HG02870 (cell line): Measurements from ENCODE around the gene CACNA1C.

ENCODE experiments used
- ATAC-seq: cut with Tn5 transposase; IDR thresholded peaks from one replicate; pipeline ENCODE4 v1.9.1; 2021; ENCODE audit warnings: mild to moderate bottlenecking, moderate library complexity; ENCODE audit not compliant: unreplicated experiment

The CACNA1C gene

DNA sequence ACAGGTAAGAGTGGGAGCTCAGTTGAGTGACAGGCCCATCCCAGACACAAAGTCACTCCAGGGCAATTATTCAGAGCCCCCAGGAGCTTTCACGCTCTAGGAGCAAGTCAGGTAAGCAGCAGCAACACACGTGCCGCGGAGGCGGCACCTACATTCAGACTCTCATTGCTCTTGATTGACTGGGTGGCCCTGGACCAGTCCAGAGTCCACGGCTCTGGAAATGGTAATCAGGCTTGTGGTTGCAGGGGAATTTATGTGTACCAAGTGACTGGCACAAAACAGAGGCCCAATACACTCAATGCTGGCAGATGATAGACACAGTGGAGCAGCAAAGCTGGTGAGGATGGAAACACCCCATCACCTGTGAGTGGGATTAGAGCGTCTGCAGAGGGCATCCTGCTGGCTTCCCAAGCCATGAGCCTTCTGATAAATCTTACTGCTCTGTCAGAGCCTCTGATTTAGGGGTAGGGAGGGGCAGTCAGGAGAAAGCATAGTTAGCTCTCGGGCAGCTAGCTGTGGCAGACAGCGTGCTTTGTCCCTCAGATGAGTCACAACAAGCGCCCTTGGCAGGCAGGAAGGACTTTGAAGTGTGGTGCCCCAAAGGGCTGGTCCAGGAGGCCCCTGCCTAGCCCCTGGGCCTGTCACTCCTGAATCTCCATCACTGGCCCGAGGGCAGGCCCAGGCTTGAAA is 344.7 kb downstream of the CACNA1C start:
- ATAC-seq = no peak

DNA sequence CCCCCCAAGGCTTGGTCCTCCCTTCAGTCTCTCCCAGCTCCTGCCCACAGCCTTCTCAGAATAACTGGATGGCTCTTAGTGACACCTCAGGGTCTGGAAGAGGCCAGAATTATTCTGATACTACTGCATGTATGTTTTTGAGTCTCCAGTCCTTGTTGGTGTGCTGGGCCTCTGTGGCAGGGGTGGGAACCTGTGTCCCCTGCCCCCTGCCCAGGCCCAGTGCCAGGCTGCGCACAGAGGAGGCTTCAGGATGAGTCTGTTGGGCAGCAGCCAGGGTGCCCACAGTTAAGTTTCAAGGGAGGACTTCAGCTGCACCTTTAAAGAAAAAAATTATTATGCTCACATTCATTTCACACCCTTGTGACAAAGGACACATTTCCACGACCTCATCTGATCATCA is 348.3 kb downstream of the CACNA1C start:
- no peak for ATAC-seq

DNA sequence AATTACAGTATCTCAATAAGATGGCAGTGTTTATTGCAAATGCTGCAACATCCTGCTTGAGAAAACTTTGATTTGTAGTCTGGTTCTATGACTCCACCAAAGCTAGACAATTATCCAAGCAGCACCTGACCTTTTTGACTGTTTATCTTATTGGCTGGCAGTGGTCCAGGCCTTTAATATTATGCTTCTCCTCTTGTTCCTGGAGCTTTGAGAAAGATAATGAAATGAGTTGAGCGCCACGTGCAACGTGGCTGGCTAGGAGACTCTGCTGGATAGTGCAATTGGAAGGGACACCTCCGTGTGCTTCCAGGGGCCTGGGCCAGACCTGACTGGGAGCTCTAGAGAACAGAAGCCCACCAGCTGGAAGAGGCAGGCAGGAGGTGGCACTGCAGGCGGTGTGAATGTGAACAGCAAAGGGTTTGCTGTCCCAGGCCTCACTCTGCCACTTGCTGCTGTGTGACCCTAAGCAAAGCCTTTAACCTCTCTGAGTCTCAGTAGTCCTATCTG is 349.3 kb downstream of the CACNA1C start:
- no peak for ATAC-seq

DNA sequence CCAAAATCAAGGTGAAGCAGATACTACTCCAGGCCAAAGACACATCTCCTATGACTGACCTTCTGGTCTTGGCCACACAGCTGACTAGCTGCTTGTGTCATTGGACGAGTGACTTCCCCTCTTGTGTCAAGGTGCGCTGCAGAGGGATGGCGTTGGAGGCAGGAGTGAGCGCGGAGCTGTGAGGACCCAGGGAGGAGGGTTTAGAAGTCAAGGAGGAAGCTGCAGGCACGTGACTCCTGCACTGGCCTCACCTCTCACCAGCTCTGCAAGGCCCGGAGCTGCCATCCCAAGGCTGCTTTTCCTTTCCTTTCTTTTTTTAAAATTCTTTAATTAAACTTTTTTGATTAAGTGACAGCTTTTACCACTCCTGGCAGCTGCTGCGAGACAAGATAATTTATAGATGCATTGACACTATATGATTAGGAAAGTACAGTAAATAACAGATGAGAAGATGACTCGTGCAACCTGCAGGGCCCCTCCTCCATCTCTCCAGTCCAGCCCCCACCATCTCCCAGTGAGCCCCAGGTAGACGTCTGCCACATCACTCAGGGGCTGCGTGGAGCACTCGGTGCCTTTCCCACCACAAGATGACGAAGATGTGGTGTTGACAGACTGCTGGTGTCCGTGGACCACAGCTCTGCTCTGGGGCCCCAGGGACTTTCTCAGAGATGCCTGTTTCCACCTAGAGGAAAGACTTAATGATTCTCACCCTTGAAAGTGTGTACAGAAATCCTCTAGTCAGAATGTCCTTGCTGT is 350.6 kb downstream of the CACNA1C start:
- no peak for ATAC-seq

DNA sequence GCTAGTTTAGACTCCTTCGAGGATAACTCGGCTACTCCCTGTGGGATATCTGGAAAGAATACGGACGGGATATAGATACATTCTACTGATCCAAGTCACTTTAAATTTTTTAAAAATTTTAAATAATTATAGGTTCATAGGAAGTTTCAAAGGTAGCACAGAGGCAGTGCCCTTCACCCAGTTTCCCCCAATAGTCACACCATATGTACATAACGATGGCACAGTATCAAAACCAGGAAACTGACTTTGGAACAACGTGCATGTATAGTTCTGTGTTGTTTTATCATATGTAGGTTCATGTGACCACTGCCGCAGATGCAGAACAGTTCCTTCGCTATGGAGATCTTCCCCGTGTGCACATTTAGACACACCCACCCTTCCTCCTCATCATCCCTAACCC is 352.3 kb downstream of the CACNA1C start:
- ATAC-seq = no peak

DNA sequence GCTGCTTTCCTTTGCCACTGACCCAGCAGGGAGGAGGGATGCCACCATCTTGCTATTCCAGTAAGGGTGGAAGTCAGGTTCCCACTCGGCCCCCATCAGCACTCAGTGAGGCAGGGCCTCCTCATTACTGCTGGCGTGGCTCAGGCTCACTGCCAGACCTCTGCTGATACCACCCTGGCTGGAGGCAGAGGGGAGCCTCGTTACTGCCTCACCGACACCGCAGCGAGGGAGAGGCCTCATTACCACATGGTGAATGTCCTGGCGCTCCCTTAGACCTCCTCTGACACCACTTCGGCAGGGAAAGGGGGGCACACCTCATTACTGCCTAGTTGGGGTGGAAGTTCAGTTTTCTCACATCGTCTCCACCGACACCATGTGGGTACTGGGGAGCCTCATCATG is 354.1 kb downstream of the CACNA1C start:
- ATAC-seq = no peak

DNA sequence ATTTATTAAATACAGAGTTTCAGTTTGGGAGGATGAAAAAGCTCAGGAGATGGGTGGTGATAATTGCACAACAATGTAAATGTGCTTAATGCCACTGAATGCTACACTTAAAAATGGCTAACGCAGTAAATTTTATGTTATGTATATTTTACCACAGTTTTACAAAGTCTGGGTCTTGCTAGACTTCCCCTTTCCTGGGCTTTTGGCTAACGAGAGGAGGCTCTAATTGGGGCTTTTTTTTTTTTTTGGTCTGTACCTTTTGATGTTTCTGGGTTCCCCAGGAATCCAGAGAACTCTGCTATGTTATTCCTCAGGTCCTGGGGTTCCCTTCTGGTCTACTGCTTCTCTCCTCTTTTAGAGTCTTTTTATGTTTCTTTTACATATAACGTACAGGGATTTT is 355.5 kb downstream of the CACNA1C start:
- no peak for ATAC-seq

DNA sequence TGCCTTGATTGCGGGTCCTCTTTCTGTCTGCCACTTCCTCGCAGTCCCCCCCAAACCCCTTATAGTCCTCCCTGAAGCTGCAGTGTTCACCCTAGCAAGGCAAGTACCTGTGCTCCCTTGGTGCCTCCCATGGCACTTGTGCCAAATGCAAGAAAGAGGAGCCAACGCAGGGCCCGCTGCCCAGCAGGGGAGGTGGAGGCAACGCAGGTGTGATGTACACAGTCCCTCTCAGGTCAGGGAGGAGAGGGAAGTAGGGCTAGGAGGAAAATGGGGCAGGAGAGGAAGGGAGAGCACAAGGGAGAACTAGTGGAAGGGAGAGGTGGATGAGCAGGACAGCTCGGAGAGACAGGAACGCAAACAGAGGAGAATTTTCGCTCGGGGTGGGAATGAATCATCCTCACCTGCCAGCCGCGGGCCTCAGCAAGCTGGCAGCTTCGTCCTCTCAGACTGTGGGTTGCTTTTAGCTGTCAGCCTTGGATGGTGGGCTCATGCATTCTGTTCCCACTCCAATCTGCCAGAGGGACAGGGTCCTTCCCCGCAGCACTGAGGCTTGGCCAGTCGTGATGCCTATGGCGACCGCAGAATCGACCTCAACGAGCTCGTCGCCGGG is 357.0 kb downstream of the CACNA1C start:
- ATAC-seq = no peak

DNA sequence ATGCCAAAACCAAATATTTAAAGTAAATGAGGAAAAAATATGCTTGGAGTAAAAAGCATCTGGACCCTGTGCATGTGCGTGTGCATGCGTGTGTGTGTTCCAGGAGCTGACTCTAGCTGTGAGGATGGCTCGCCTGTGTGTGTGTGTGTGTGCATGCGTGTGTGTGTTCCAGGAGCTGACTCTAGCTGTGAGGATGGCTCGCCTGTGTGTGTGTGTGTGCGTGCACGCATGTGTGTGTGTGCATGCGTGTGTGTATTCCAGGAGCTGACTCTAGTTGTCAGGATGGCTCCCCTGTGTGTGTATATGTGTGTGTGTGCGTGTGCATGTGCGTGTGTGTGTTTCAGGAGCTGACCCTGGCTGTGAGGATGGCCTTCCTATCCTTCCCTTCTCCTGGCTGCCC is 357.7 kb downstream of the CACNA1C start:
- ATAC-seq = no peak

DNA sequence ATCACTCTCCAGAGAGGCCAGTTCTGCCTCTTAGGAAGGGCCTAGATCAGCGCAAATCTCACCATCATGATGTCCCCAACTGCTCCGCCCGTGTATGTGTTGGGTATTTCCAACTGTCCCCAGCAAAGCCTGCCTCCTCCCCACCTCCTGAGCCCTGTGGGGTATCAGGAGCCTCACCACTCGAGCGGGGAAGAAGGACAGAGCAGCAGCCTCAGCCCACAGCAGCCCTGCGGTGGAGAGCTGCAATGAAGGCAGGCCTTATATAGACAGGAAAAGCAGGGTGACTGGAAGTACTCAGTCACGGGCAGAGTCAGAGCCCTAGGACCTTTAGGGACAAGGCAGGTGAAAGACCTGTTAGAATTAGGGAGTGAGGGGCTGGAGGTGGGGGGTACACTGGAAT is 358.2 kb downstream of the CACNA1C start:
- ATAC-seq = no peak

DNA sequence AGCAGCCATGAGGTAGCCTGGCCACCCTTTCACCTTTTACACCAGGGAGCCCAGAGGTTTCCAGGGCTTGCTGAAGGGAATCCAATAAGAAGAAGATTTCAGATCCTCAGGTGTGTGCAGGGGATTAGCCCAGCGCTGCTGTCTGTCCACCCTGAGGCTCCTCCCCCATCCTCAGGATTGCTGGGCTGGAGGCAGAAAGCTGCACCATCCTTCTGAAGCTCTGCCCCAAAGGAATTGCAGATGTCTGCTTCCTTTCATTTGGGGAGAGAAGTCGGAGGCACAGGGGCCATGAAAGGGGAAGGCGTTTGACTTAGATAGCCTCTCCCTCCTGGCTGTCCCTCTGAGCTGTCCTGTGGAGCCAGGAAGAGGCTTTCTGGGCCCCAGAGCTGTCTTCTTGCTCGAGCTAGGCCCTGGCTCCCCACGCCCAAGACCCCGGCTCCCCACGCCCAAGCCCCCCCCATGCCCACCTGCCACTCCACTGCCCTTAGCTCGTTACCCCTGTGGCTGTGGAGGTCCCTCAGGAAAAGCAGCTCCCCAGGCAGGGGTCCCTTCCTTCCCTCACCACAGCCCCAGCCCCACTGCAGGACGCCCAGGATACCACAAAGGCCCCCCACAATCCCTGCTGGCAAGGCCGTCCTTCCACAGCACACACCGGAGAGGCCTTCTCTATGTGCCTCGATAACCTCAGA is 359.0 kb downstream of the CACNA1C start:
- no peak for ATAC-seq

DNA sequence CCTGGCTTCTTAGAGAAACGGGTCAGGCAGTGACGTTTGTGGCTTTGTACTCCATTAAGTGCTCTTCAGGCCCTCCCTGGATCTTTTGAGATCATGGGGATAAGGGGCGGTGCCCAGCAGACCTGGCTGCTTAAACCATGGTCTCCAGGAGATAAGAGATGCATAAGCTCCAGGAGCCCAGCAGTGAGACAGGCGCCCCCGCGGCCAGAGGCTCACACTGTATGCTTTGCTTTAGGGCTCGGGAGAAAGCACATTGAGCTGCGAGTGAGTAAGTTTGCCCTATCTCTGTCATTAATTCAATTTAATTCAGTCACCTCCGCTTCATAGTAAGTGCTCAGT is 359.5 kb downstream of the CACNA1C start:
- ATAC-seq = no peak

DNA sequence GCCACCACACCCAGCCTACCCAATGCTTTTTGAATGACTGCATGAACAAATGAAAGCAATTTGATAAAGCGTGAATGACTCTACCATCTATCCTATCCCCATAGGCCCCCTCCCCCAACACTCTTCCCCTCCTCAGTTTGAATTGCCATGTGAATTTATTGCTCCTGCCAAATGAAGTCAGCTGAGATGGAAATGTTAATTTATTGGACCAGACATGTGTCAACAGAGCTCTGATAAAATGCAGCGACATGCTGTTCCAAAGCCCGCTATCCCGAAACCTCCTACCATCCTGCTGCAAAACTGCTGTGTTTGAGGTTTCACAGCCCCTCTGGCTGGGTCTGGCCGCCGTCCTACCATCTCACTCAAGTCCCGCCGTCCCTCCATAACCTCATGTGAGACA is 360.5 kb downstream of the CACNA1C start:
- no peak for ATAC-seq

DNA sequence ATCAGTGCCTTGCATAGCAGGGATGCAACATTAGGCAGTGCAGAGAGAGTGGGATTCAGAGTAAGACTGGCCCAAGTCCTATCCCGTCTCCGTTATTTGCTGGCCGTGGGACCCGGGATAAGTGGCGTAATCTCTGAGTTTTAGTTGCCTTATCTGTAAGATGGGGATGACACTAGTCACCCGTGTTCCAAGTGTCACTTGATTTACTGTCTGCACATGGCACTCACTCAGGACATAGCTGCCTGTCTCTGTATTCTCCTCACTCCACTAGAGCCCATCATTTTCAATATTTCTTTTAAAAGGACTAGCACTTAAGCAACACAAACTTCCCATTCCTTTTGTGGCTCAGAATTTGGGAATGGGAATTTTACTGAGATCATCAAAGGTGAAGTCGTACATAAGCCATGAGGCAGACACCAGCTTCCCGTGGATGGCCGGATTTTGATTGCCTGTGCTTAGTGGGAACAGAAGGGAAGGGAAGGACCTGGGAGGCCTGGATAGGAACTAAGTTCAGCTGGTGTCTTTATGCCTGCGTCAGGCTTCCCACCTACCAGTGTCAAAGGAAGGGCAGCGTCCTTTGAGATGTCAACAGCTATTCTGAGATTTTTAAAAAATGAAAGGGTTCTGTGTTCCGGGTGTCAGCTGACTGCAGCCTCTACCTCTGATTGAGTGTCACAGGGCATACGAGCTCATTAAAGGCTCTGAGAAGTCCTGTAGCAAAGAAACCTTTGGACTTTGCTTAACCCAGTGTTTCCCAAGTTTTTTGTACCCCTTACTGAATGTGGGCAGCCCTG is 361.4 kb downstream of the CACNA1C start:
- ATAC-seq = no peak

DNA sequence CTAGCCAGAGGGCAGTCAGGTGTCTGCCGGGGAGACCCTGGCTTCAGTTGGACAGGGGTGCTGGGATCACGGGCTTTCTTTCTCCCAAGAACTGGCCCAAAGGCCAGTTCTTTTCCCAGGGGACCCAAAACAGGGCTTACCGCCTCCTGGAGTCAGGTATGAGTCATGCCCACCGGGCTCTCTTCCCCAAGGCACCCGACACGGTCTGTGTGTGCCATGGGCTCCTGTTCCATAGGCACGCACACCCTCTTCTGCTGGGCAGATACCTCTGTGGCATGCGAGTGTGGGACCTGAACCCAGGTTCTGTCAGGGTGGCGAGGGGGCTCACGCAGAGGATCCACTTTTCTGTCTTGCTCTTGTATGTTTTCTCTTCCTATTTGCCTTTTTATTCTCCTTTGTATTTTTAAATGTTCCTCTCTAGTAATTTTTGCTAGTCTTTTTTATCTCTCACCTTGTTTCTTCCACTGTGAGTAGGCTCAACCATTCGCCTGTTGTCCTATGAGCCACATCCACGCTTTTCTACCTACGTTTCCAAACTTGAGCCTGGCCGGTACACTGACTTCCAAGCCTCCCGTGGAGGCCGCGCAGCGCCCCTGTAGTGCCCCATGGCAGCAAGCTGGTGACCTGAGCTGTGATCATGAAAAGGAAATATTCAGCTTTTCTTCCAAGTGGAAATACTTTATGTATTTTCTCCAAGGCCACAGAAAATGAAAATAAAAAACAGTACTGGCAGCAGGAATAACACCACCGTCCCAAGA is 362.2 kb downstream of the CACNA1C start:
- no peak for ATAC-seq

DNA sequence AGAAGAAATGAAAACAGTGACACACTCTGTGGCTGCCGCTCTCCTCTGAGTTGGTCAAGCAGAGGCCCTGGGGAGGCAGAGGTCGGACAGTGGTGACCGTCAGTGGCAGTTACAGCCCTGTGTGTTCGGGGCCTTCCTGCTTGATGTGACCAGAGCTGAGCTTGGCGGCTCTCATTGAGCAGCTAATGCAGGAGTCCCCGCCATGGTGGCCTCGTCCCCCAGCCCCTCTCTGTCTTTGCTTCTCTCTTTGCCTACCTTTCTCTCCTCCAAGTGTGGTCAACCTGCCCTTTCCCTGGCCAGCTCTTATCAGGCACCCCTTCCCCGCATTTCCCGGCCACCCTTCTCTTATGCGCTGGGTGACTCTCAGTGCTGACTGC is 362.8 kb downstream of the CACNA1C start:
- ATAC-seq = no peak

DNA sequence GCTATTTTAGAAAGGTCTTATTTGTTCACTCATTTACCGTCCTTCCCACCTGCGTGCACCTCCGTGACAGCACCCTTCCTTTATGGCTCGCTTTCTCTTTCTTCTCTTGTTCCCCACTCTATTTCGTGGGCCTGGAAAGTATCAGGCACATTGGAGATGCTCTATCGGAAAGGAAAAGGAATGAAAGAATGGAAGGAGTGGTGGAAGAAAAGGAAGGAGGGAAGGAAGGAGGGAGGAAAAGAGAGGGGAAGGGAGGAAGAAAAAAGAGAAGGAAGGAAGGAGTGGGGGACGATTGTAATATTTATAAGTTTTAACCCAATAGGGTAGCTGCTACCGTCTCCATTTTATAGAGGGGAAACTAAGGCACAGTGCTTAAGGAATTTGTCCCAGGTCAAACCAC is 363.4 kb downstream of the CACNA1C start:
- ATAC-seq = no peak

DNA sequence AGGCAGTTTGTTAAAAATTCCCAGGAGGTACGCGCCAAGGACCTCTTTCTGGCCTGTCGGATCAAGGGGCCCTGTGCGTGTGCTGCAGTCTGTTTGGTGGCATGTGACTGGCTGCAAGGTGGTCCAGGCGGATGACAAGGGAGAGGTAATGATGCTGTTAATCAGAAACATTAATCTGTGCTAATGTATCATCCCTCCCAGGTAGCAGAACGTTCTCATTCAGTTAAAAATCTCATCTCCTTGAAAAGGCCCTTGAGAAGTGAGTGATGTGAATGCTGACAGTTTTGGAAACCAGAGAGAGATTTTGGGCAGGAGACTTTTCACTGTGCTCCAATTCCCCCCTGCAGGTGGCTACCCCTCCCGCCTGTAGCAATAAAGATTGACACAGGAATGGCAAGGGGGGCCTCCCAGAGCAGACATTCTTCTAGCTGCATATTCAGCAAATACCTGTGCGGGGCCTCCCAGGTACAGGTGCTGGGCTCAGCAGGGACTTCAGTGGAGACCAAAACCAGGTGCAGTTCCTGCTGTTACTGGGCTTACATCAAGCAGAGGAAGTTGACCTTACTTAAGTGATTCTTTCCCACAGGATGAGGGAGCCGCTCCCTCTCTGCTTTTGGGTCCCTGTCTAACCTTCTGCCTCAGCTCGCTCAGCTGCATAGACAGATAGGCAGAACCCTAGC is 364.8 kb downstream of the CACNA1C start:
- ATAC-seq = no peak

DNA sequence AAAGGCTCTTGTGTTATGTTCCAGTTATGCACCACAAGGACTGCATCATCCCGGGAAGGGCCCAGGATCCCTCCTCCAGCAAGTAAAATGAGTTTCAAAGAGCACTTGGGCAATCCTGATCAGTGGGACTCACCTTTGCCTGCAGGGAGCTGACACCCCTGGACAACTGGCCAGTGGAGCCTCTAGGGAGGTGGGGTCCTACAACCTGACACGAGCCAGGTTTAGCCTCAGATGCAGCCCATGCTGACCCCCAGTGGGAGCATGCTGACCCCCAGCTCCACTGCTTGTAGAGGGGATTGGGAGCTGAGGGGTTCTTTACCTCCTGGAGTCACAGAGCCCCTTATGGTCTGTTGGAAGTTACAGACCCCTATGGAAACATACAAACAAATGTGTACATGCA is 365.8 kb downstream of the CACNA1C start:
- no peak for ATAC-seq

DNA sequence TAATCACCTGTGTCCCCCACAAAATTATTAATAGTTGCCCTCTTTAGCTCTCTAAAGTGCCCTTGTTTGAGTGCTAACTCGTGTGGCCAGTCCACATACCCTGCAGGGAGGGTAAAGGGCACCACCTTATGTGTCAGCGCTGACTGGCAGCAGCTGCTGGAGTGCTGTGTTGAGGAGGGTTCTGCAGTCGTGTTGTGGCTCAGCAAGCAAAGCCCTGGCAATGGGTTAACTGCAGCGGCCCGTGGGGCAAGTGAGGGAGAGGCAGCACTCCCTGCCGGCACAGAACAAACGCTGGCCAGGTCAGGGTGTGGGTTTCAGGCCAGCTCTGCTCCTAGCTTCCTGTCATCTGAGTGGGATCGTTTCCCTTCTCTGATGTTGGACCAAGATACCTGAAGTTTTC is 369.8 kb downstream of the CACNA1C start:
- ATAC-seq = no peak
